ENCODE results near the gene EXOSC2. TPM values are rescaled to one million over a fixed set of nuclear protein-coding genes. Genes with fewer than 3 reads are reported as not detected.

The EXOSC2 gene
- total RNA-seq, 2 donors from 2014 or later: 44.0 to 54.3 TPM

GRCh38 chr9:130739081-130739480 lies 45.5 kb downstream of the EXOSC2 start:
- DNase-seq (no peak), ATAC-seq (no peak)
- no peaks in the 10 kb centered on the region for H3K27me3 Mint-ChIP-seq
- H3K9me3 ChIP-seq (ENCODE audit: control insufficient read depth, low read length, poor library complexity, severe bottlenecking): no peaks in the 10 kb centered on the region
- H3K4me3 Mint-ChIP-seq: no peak overlapping the region
- H3K27ac Mint-ChIP-seq: no peak overlapping the region
- H3K4me1 Mint-ChIP-seq: peaks cover 8% of the 10 kb centered on the region
- H3K36me3 Mint-ChIP-seq (ENCODE audit: low read depth): no peaks in the 10 kb centered on the region

GRCh38 chr9:130740218-130741023 lies 46.8 kb downstream of the EXOSC2 start:
- DNase-seq (no peak), ATAC-seq (no peak)
- Mint-ChIP-seq H3K27me3 (no peaks in the 10 kb centered on the region), H3K36me3 (ENCODE audit: low read depth) (no peaks in the 10 kb centered on the region), H3K4me3 (no peak overlapping the region), H3K27ac (no peak overlapping the region), H3K4me1 (peaks cover 11% of the 10 kb centered on the region)
- H3K9me3 ChIP-seq (ENCODE audit: control insufficient read depth, low read length, poor library complexity, severe bottlenecking): no peaks in the 10 kb centered on the region

- Mint-ChIP-seq H3K27me3 (no peaks in the 10 kb centered on the region), H3K27ac (no peak overlapping the region), H3K4me1 (peaks cover 8% of the 10 kb centered on the region), H3K36me3 (ENCODE audit: low read depth) (no peaks in the 10 kb centered on the region), H3K4me3 (no peak overlapping the region)
- H3K9me3 ChIP-seq (ENCODE audit: control insufficient read depth, low read length, poor library complexity, severe bottlenecking): no peaks in the 10 kb centered on the region
- ATAC-seq (no peak), DNase-seq (no peak)
Measured at GRCh38 chr9:130741024-130741305, 47.4 kb downstream of the EXOSC2 start.

GRCh38 chr9:130741831-130742449 lies 48.4 kb downstream of the EXOSC2 start:
- no peak for DNase-seq
- no peaks in the 10 kb centered on the region for H3K27me3 Mint-ChIP-seq
- ATAC-seq: no peak
- no peak overlapping the region for H3K27ac Mint-ChIP-seq
- H3K4me1 Mint-ChIP-seq: peaks cover 8% of the 10 kb centered on the region
- H3K36me3 Mint-ChIP-seq (ENCODE audit: low read depth): no peaks in the 10 kb centered on the region
- no peak overlapping the region for H3K4me3 Mint-ChIP-seq
- H3K9me3 ChIP-seq (ENCODE audit: control insufficient read depth, low read length, poor library complexity, severe bottlenecking): no peaks in the 10 kb centered on the region

- Mint-ChIP-seq H3K4me3 (no peak overlapping the region), H3K4me1 (peaks cover 10% of the 10 kb centered on the region), H3K36me3 (ENCODE audit: low read depth) (no peaks in the 10 kb centered on the region), H3K27ac (no peak overlapping the region), H3K27me3 (no peaks in the 10 kb centered on the region)
- DNase-seq (no peak), ATAC-seq (no peak)
- H3K9me3 ChIP-seq (ENCODE audit: control insufficient read depth, low read length, poor library complexity, severe bottlenecking): no peaks in the 10 kb centered on the region
Measured at GRCh38 chr9:130743656-130744055, 50.1 kb downstream of the EXOSC2 start.

- DNase-seq (no peak), ATAC-seq (no peak)
- Mint-ChIP-seq H3K27me3 (no peaks in the 10 kb centered on the region), H3K36me3 (ENCODE audit: low read depth) (no peaks in the 10 kb centered on the region), H3K4me1 (peaks cover 10% of the 10 kb centered on the region), H3K27ac (no peak overlapping the region), H3K4me3 (no peak overlapping the region)
- no peaks in the 10 kb centered on the region for H3K9me3 ChIP-seq (ENCODE audit: control insufficient read depth, low read length, poor library complexity, severe bottlenecking)
Measured at GRCh38 chr9:130745210-130745800, 51.7 kb downstream of the EXOSC2 start.

- Mint-ChIP-seq H3K27ac (no peak overlapping the region), H3K27me3 (no peaks in the 10 kb centered on the region), H3K4me1 (peaks cover 10% of the 10 kb centered on the region), H3K36me3 (ENCODE audit: low read depth) (no peaks in the 10 kb centered on the region), H3K4me3 (no peak overlapping the region)
- DNase-seq (no peak), ATAC-seq (no peak)
- no peaks in the 10 kb centered on the region for H3K9me3 ChIP-seq (ENCODE audit: control insufficient read depth, low read length, poor library complexity, severe bottlenecking)
Measured at GRCh38 chr9:130745829-130746228, 52.2 kb downstream of the EXOSC2 start.

- Mint-ChIP-seq H3K27ac (no peak overlapping the region), H3K4me1 (peaks cover 10% of the 10 kb centered on the region), H3K4me3 (no peak overlapping the region), H3K27me3 (no peaks in the 10 kb centered on the region), H3K36me3 (ENCODE audit: low read depth) (no peaks in the 10 kb centered on the region)
- DNase-seq: no peak
- ATAC-seq: no peak
- H3K9me3 ChIP-seq (ENCODE audit: control insufficient read depth, low read length, poor library complexity, severe bottlenecking): no peaks in the 10 kb centered on the region
Measured at GRCh38 chr9:130746434-130747212, 53.0 kb downstream of the EXOSC2 start.

- ATAC-seq (no peak), DNase-seq (no peak)
- Mint-ChIP-seq H3K27me3 (no peaks in the 10 kb centered on the region), H3K36me3 (ENCODE audit: low read depth) (no peaks in the 10 kb centered on the region), H3K4me3 (no peak overlapping the region), H3K27ac (no peak overlapping the region), H3K4me1 (peaks cover 18% of the 10 kb centered on the region)
- no peaks in the 10 kb centered on the region for H3K9me3 ChIP-seq (ENCODE audit: control insufficient read depth, low read length, poor library complexity, severe bottlenecking)
Measured at GRCh38 chr9:130751631-130752355, 58.2 kb downstream of the EXOSC2 start.

Other genes with a start within 250 kb of the EXOSC2 start
- not detected for gene ASS1, start 248.8 kb upstream of the EXOSC2 start, total RNA-seq
- 10 to 100 TPM; 30.6 to 33.6 TPM for gene FUBP3, start 114.2 kb upstream of the EXOSC2 start, total RNA-seq
- not detected for gene PRDM12, start 29.2 kb upstream of the EXOSC2 start, total RNA-seq
- 10 to 100 TPM; 34.9 to 35.8 TPM for gene ABL1, start 141.5 kb downstream of the EXOSC2 start, total RNA-seq
- gene QRFP, start 203.0 kb downstream of the EXOSC2 start, total RNA-seq: not detected
- not detected for gene FIBCD1, start 245.5 kb downstream of the EXOSC2 start, total RNA-seq